SU-DHL-6 (cell line): ENCODE results near the gene TBC1D4.

ENCODE experiments used
- CTCF ChIP-seq: fragments of 200-600 bp; sonication (generic); IDR thresholded peaks from one replicate; pipeline ENCODE4 v1.5.1; 2017; ENCODE audit warnings: antibody characterized with exemption, mild to moderate bottlenecking, low read length, moderate library complexity; ENCODE audit not compliant: insufficient read depth, poor library complexity, severe bottlenecking
- EZH2phosphoT487 ChIP-seq: fragments of 200-600 bp; sonication (generic), shearing (Covaris generic); conservative IDR thresholded peaks from 2 replicates; pipeline ENCODE4 v1.6.1; 2018; ENCODE audit warnings: mild to moderate bottlenecking, antibody characterized with exemption, low read length, moderate library complexity, mixed read lengths

- TF ChIP-seq CTCF (no peak), EZH2phosphoT487 (no peak)
These were observed 48.6 kb upstream of the TBC1D4 start for GRCh38 chr13:75530549-75530961.
